Fibroblast of pulmonary artery (primary cell): ENCODE measurements around the gene PXK.
"Not testable (repeated sequence)": the region's sequence is repeated elsewhere in the genome, so short reads cannot be mapped to it uniquely, and the experiment has no call there.

Experiments used
- DNase-seq: peaks from one replicate; pipeline ENCODE4 v3.0.0-alpha.2; 2010; ENCODE audit warnings: low read depth
- H3K4me3 ChIP-seq: replicated peaks from 2 replicates; pipeline ENCODE4 v1.5.1; 2011; ENCODE audit warnings: low read depth, mild to moderate bottlenecking, control low read depth, low read length, moderate library complexity
- CTCF ChIP-seq: IDR thresholded peaks from 2 replicates; pipeline ENCODE4 v1.5.1; 2011; ENCODE audit warnings: mild to moderate bottlenecking, control low read depth, low read length, inconsistent platforms; ENCODE audit errors: missing control alignments

The PXK gene

DNA sequence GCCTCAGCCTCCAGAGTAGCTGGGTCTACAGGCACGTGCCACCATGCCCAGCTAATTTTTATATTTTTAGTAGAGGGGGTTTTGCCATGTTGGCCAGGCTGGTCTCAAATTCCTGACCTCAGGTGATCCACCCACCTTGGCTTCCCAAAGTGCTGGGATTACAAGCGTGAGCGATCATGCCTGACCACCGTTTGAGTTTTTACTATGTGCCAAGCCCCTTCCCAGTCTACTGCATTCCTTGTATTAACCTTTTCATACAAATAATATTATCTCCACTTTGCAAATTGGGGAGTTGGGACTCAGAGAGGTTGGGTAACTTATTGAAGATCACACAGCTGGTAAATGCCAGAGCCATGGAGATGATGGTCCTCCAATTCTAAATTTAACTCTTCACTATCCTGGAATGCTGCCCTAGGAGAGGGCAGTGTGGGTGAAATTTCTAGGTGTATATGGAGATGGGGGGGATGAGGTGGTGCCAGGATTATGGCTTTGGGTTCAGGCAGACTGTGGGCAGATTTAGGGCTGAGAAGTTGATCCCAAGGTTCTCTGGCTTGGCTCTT lies 1.0 kb upstream of the PXK start:
- no peak for TF ChIP-seq CTCF
- no peak for DNase-seq
- H3K4me3 ChIP-seq, result no peak overlapping the region

DNA sequence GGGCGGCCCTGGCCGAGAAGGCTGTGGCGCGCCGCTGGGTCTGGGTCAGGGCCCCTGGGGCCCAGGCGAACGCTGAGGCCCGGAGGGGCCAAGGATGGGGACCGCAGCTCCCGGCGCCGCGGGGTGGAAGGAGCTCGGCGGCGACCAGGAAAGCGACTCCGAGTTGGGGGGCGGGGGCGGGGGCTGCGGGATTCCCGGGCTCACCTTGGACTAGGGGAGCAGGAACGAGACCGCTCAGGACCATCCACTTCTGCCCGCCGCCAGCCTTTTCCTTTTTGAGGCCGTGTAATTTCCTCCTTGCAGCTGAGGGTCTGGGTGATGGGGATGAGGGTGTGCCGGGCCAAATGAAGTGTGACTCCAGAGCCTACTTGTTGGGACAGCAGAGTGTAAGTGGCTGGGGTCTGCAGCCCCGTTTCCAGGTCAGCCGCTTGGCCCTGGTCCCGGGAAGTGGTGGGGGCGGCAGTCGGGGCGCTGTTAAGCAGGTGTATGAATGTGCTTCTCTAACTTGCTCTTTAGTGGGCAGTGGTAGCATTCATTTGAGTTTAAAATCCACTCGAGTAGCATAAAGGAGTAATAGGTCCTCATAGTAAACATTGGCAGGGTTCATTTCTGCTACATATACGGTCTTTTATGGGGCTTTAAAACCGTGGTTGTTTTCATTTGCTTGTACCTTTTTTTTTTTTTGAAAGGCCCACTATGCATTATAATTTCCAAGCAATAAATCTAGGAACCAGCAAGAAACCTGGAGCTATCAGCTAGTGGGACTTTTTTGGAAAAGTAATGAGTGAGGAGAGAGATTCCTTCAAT lies 717 bp downstream of the PXK start:
- DNase-seq, result peak; percentile 39
- TF ChIP-seq CTCF, result peak; percentile 13

DNA sequence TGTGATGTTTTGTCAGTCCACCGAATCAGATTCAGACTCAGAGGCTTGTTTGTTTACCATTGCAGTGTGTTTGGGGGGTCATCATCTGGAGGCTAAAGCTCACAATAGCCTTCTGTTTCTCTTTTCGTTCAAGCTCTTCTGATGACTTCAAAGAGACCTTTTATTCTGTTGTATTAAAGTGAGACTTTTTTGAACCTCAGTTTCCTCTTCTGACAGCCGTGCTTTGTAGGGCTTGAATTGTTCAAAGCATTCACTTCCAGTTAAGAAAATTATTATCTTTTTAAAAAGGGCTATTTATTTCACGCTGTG lies 1.3 kb downstream of the PXK start:
- peak overlapping the region; percentile 79 for H3K4me3 ChIP-seq
- TF ChIP-seq CTCF, result no peak
- no peak for DNase-seq

More for the DNA sequence above, 717 bp downstream of the PXK start:
- peak overlapping the region; percentile 79 for H3K4me3 ChIP-seq

DNA sequence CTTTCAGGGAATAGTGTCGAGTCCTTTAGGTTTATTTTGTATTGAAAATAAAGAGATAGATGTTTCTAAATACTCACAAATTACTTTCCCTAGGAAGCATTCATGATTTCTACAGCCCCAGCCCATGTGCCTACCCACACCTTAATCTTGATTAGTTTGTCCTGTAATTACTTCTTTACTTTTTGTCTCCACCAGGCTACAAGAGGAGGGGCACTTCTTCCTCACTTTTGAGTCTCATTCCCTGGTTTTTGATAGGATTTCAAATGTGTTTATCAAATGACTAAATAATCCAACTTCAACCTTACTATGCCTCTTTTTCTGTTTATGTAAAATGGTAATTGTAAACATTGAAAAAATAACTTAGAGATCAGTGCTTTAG lies 1.8 kb downstream of the PXK start:
- H3K4me3 ChIP-seq, result peak overlapping the region; percentile 79
- DNase-seq, result no peak
- TF ChIP-seq CTCF, result no peak

GRCh38 chr3:58335652-58335947 lies 2.9 kb downstream of the PXK start:
- no peak for TF ChIP-seq CTCF
- no peak for DNase-seq
- peak overlapping the region; percentile 79 for H3K4me3 ChIP-seq

GRCh38 chr3:58336135-58336882 lies 3.6 kb downstream of the PXK start:
- no peak overlapping the region for H3K4me3 ChIP-seq
- TF ChIP-seq CTCF, result no peak

GRCh38 chr3:58337190-58337589 lies 4.5 kb downstream of the PXK start:
- DNase-seq, result no peak
- TF ChIP-seq CTCF, result no peak
- no peak overlapping the region for H3K4me3 ChIP-seq

More at GRCh38 chr3:58336135-58336882, 3.6 kb downstream of the PXK start:
- DNase-seq, result peak; percentile 48

GRCh38 chr3:58339146-58339545 lies 6.5 kb downstream of the PXK start:
- not testable (repeated sequence) for H3K4me3 ChIP-seq, DNase-seq
